ENCODE results near the gene TBC1D9B. TPM values are rescaled to one million over a fixed set of nuclear protein-coding genes. Genes with fewer than 3 reads are reported as not detected.

The TBC1D9B gene
- total RNA-seq (2014; rRNA removed) = 44.9 and 67.7 TPM in 2 replicates
- Bru-seq, nascent RNA = percentile 67 among the genes with signal in this experiment
- percentile 80 among the genes with signal in this experiment for BruChase-seq, experiment 1, labeled RNA remaining after a 6-hour chase
- percentile 76 among the genes with signal in this experiment for BruChase-seq, experiment 2, labeled RNA remaining after a 2-hour chase
- long read RNA-seq, full-length matches to known transcripts = 70 of 242 reads
- long read RNA-seq, partial matches to known transcripts = 70 of 242 reads
- long read RNA-seq, other reads (novel, unspliced or antisense) = 102 of 242 reads

GRCh38 chr5:179907556-179908324 lies at the start of gene TBC1D9B:
Gene TBC1D9B, minus strand, starts transcription at chr5:179907897. Its CDS starts 76 bp downstream, at chr5:179907821.
- peaks cover 13% of the 10 kb centered on the region for H3K4me1 ChIP-seq (ENCODE audit: insufficient read depth, low read length)
- DNase-seq (peak; percentile 60), ATAC-seq (peak; percentile 88)
- H3K9me3 ChIP-seq (ENCODE audit: low read length) = no peaks in the 10 kb centered on the region
- H3K27me3 ChIP-seq (ENCODE audit: low read length) = no peaks in the 10 kb centered on the region
- intact Hi-C loops (cut with micrococcal nuclease) = loop anchor here (2.0 to 5.0 kb wide), 2 partner anchors 161 to 185 kb away; no protein-coding TSS in a partner anchor
- TF ChIP-seq CTCF (conservative IDR thresholded peaks at IDR 0.05; ENCODE audit: low read depth, low read length) (no peak), EZH2 (IDR thresholded peaks at IDR 0.05; ENCODE audit: low read length, unreplicated experiment) (no peak), EZH2phosphoT487 (IDR thresholded peaks at IDR 0.05; ENCODE audit: borderline replicate concordance, low read length) (no peak)
- CTCF ChIA-PET = no interaction called here
- no peaks in the 10 kb centered on the region for H3K9me2 ChIP-seq (replicated peaks; ENCODE audit: low read length)
- no peak within 1 kb of the TSS for H3K27ac ChIP-seq (ENCODE audit: low read length)
- peak within 1 kb of the TSS; percentile 87 for H3K4me3 ChIP-seq (ENCODE audit: low read length)
- H3K4me2 ChIP-seq (ENCODE audit: low read length) = peak within 1 kb of the TSS; percentile 96
- no peaks in the 10 kb centered on the region; the same call in none of the 2 replicates for H3K36me3 ChIP-seq (ENCODE audit: low read depth, low read length)
- H3K79me2 ChIP-seq (ENCODE audit: low read length) = peaks cover 29% of the 10 kb centered on the region
- POLR2A ChIA-PET (ENCODE audit: unreplicated experiment) = no interaction called here
- H3K9ac ChIP-seq (ENCODE audit: low read length) = peak within 1 kb of the TSS; percentile 62
- H4K20me1 ChIP-seq (ENCODE audit: low read length) = peaks cover 4% of the 10 kb centered on the region; the same call in 1 of the 2 replicates
- no TSS peak for BruUV-seq (replicated peaks)
- H3F3A ChIP-seq (ENCODE audit: low read length, unreplicated experiment) = no peaks in the 10 kb centered on the region
- peak within 1 kb of the TSS; percentile 79 for H2AFZ ChIP-seq (ENCODE audit: low read length)

- ChIA-PET CTCF (no interaction called here), POLR2A (ENCODE audit: unreplicated experiment) (no interaction called here)
- no peak for ATAC-seq
- DNase-seq = no peak
- no peaks in the 10 kb centered on the region for H3K27me3 ChIP-seq (ENCODE audit: low read length)
- H3K9me3 ChIP-seq (ENCODE audit: low read length) = no peaks in the 10 kb centered on the region
- H3K9ac ChIP-seq (ENCODE audit: low read length) = no peak overlapping the region
- H4K20me1 ChIP-seq (ENCODE audit: low read length) = no peaks in the 10 kb centered on the region
- no peak overlapping the region for H3K27ac ChIP-seq (ENCODE audit: low read length)
- no peak overlapping the region for H3K4me3 ChIP-seq (ENCODE audit: low read length)
- no peak overlapping the region for H3K4me2 ChIP-seq (ENCODE audit: low read length)
- intact Hi-C loops (cut with micrococcal nuclease) = no loop called here
- BruUV-seq (replicated peaks) = no TSS peak
- no peak for TF ChIP-seq EZH2 (IDR thresholded peaks at IDR 0.05; ENCODE audit: low read length, unreplicated experiment)
- TF ChIP-seq EZH2phosphoT487 (IDR thresholded peaks at IDR 0.05; ENCODE audit: borderline replicate concordance, low read length) = no peak
- no peak for TF ChIP-seq CTCF (conservative IDR thresholded peaks at IDR 0.05; ENCODE audit: low read depth, low read length)
- no peaks in the 10 kb centered on the region for H3K9me2 ChIP-seq (replicated peaks; ENCODE audit: low read length)
- no peak overlapping the region for H2AFZ ChIP-seq (ENCODE audit: low read length)
- no peaks in the 10 kb centered on the region for H3K79me2 ChIP-seq (ENCODE audit: low read length)
- H3F3A ChIP-seq (ENCODE audit: low read length, unreplicated experiment) = no peaks in the 10 kb centered on the region
- no peaks in the 10 kb centered on the region for H3K4me1 ChIP-seq (ENCODE audit: insufficient read depth, low read length)
- no peaks in the 10 kb centered on the region for H3K36me3 ChIP-seq (ENCODE audit: low read depth, low read length)
These were observed 47.9 kb upstream of the TBC1D9B start for GRCh38 chr5:179955630-179956029.
